PFSK-1 (cell line): ENCODE data around the gene EML1.

Experiments
- FOXP2 ChIP-seq: optimal IDR thresholded peaks from 2 replicates; pipeline ENCODE3; 2011; ENCODE audit warnings: borderline replicate concordance, control low read depth, inconsistent platforms; ENCODE audit not compliant: insufficient read depth; ENCODE audit errors: extremely low read length, extremely low read depth
- POLR2AphosphoS5 ChIP-seq: IDR thresholded peaks from 2 replicates; pipeline ENCODE4 v1.6.1; 2012; ENCODE audit warnings: low read depth, mild to moderate bottlenecking, control low read depth, low read length, moderate library complexity
- SIN3A ChIP-seq: IDR thresholded peaks from 2 replicates; pipeline ENCODE4 v1.6.1; 2012; ENCODE audit warnings: mild to moderate bottlenecking, low read length, moderate library complexity, borderline replicate concordance; ENCODE audit not compliant: insufficient read depth
- TAF1 ChIP-seq: IDR thresholded peaks from 2 replicates; pipeline ENCODE4 v1.6.1; 2012; ENCODE audit warnings: low read length, control low read depth, borderline replicate concordance; ENCODE audit not compliant: insufficient read depth
- TF ChIP-seq, protein P1 (sequence below), 2 experiments: IDR thresholded peaks; 2 replicates each; pipeline versions ENCODE4 v1.6.1 to v1.8.0; 2011 to 2012; ENCODE audit warnings: low read depth in 2 of 2, low read length in 2 of 2, control low read depth in 1 of 2, inconsistent platforms in 1 of 2, mild to moderate bottlenecking in 1 of 2, moderate library complexity in 1 of 2; ENCODE audit not compliant: insufficient read depth in 1 of 2

EML1 gene

GRCh38 chr14:99781853-99782610 lies 11.2 kb upstream of the EML1 start:
- TF ChIP-seq SIN3A: no peak
- TF ChIP-seq, protein P1, sequence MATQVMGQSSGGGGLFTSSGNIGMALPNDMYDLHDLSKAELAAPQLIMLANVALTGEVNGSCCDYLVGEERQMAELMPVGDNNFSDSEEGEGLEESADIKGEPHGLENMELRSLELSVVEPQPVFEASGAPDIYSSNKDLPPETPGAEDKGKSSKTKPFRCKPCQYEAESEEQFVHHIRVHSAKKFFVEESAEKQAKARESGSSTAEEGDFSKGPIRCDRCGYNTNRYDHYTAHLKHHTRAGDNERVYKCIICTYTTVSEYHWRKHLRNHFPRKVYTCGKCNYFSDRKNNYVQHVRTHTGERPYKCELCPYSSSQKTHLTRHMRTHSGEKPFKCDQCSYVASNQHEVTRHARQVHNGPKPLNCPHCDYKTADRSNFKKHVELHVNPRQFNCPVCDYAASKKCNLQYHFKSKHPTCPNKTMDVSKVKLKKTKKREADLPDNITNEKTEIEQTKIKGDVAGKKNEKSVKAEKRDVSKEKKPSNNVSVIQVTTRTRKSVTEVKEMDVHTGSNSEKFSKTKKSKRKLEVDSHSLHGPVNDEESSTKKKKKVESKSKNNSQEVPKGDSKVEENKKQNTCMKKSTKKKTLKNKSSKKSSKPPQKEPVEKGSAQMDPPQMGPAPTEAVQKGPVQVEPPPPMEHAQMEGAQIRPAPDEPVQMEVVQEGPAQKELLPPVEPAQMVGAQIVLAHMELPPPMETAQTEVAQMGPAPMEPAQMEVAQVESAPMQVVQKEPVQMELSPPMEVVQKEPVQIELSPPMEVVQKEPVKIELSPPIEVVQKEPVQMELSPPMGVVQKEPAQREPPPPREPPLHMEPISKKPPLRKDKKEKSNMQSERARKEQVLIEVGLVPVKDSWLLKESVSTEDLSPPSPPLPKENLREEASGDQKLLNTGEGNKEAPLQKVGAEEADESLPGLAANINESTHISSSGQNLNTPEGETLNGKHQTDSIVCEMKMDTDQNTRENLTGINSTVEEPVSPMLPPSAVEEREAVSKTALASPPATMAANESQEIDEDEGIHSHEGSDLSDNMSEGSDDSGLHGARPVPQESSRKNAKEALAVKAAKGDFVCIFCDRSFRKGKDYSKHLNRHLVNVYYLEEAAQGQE (IDR thresholded peaks at IDR 0.05; ENCODE audit: insufficient read depth in 1 of 2, low read depth in 2 of 2, low read length in 2 of 2): no peak
- no peak for TF ChIP-seq FOXP2
- TF ChIP-seq POLR2AphosphoS5: no peak
- no peak for TF ChIP-seq TAF1

DNA sequence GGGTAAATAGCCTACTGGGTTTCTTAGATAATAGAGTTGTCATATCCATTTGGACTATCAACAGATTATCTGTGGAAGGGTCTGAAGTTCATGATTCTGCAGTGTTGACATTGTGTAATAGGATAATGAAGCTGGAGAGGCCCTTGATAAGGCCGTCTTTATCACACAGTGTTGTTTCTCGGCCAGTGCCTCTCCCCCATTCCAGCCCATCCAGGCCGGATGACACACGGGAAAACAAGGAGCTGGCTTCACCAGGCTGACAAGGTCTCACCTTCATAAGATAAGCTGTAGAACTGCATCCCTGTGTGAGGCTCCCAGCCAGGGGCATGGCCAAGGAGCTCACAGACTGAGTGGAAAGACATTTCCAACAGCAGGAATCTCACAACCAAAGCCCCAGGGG lies 8.7 kb upstream of the EML1 start:
- TF ChIP-seq POLR2AphosphoS5 (no peak), SIN3A (no peak), FOXP2 (no peak), TAF1 (no peak)
- TF ChIP-seq, protein P1 (IDR thresholded peaks at IDR 0.05; ENCODE audit: insufficient read depth in 1 of 2, low read depth in 2 of 2, low read length in 2 of 2): no peak

- TF ChIP-seq, protein P1 (IDR thresholded peaks at IDR 0.05; ENCODE audit: insufficient read depth in 1 of 2, low read depth in 2 of 2, low read length in 2 of 2): no peak
- no peak for TF ChIP-seq SIN3A
- TF ChIP-seq POLR2AphosphoS5: no peak
Observed at GRCh38 chr14:99785426-99785825, 7.8 kb upstream of the EML1 start.

GRCh38 chr14:99786511-99786989 lies 6.7 kb upstream of the EML1 start:
- TF ChIP-seq, protein P1 (IDR thresholded peaks at IDR 0.05; ENCODE audit: insufficient read depth in 1 of 2, low read depth in 2 of 2, low read length in 2 of 2): no peak
- TF ChIP-seq TAF1 (no peak), FOXP2 (no peak), SIN3A (no peak), POLR2AphosphoS5 (no peak)

DNA sequence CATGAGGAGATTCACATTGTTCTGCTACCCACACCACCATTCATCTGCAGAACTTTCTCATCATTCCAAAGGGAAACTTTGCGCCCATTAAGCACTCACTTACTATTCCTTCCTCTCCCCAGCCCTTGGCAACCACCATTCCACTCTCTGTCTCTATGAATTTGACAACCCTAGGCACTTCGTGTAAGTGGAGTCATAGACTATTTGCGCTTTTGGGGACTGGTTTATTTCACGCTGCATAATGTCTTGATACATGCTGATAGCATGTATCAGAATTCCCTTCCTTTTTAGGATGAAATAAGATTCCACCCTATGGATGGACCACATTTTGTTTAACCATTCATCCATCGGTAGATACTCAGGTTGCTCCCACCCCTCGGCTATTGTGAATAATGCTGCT lies 4.5 kb upstream of the EML1 start:
- TF ChIP-seq TAF1 (no peak), FOXP2 (no peak), SIN3A (no peak), POLR2AphosphoS5 (no peak)
- TF ChIP-seq, protein P1 (IDR thresholded peaks at IDR 0.05; ENCODE audit: insufficient read depth in 1 of 2, low read depth in 2 of 2, low read length in 2 of 2): no peak
